Gastrocnemius medialis (tissue), 4 donors: ENCODE measurements around the gene OTOP3. TPM values are rescaled to one million over a fixed set of nuclear protein-coding genes. Genes with fewer than 3 reads are reported as not detected.

Experiments
- ATAC-seq, 2 donors: fragments of 150-250 bp; one replicate each; pipeline ENCODE4 v1.9.1; 2016
- DNase-seq, 2 donors: peaks; one replicate each; pipeline ENCODE4 v3.0.0-alpha.2; 2019
- H3K27ac ChIP-seq, 4 donors: fragments of 200-600 bp; sonication (generic); 1 replicate in 1 of 4; 2 replicates in 3 of 4; pipeline ENCODE4 v1.5.1; 2016 to 2018; ENCODE audit warnings: mild to moderate bottlenecking in 2 of 4, moderate library complexity in 1 of 4
- H3K27me3 ChIP-seq, 3 donors: fragments of 200-600 bp; sonication (generic) in 2 of 3; 1 replicate in 1 of 3; 2 replicates in 2 of 3; pipeline versions ENCODE4 v1.5.1 to v1.6.0; 2016 to 2019; ENCODE audit warnings: mild to moderate bottlenecking in 1 of 3, moderate library complexity in 1 of 3
- H3K36me3 ChIP-seq, 2 donors: fragments of 200-600 bp; sonication (generic) in 1 of 2; one replicate each; pipeline ENCODE4 v1.5.1; 2017 to 2018
- H3K4me1 ChIP-seq, 2 donors: fragments of 200-600 bp; sonication (generic) in 1 of 2; one replicate each; pipeline ENCODE4 v1.5.1; 2016 to 2017; ENCODE audit warnings: mild to moderate bottlenecking in 2 of 2
- H3K4me3 ChIP-seq, 4 donors: fragments of 200-600 bp; sonication (generic) in 3 of 4; 1 replicate in 1 of 4; 2 replicates in 3 of 4; pipeline ENCODE4 v1.5.1; 2016 to 2019; ENCODE audit warnings: mild to moderate bottlenecking in 2 of 4
- H3K9me3 ChIP-seq, 3 donors: fragments of 200-600 bp; sonication (generic) in 2 of 3; 1 replicate in 1 of 3; 2 replicates in 2 of 3; pipeline ENCODE4 v1.5.1; 2016 to 2019
- CTCF ChIP-seq, 5 experiments: fragments of 450-650 bp in 3 of 5; fragments of 200-600 bp in 2 of 5; sonication (generic) in 2 of 5; IDR thresholded peaks in 4 of 5; conservative IDR thresholded peaks in 1 of 5; 1 replicate in 4 of 5; 2 replicates in 1 of 5; pipeline ENCODE4 v1.5.1; 2016 to 2019; ENCODE audit warnings: antibody characterized with exemption in 5 of 5, mild to moderate bottlenecking in 3 of 5, moderate library complexity in 3 of 5
- POLR2A ChIP-seq, 2 donors: fragments of 450-650 bp; IDR thresholded peaks; one replicate each; pipeline ENCODE4 v1.6.1; 2017; ENCODE audit warnings: antibody characterized with exemption in 2 of 2, mild to moderate bottlenecking in 2 of 2, moderate library complexity in 2 of 2
- in situ Hi-C, 4 donors: fragments of 200-750 bp; cut with MboI; loops; one replicate each; pipeline versions ENCODE4 v1.15.0 to v1.8.0; 2017; ENCODE audit warnings: low sequenced_read_pairs in 4 of 4
- intact Hi-C: fragments of 100-400 bp; cut with DNase I; formaldehyde crosslinking; loops from one replicate; pipeline ENCODE4 v1.15.1; 2023; ENCODE audit warnings: low total_unique reads
- total RNA-seq, 4 donors: library from RNA; depleted of rRNA; stranded (reverse); fragments of >200 nt; gene quantifications; one replicate each; pipeline versions ENCODE4 v1.1.0 to v1.2.3, GENCODE V29; 2016

Gene OTOP3
- total RNA-seq, 4 donors from 2014 or later, result not detected

- TF ChIP-seq CTCF (IDR thresholded peaks at IDR 0.05 in 4 of 5, conservative IDR thresholded peaks at IDR 0.05 in 1 of 5), result no peak
- no peak for TF ChIP-seq POLR2A (IDR thresholded peaks at IDR 0.05)
- Histone ChIP-seq H3K4me3 (no peak overlapping the region), H3K27me3 (peaks cover 0 to 20% (median 16%) of the 10 kb centered on the region in 3 donors), H3K27ac (no peak overlapping the region), H3K9me3 (no peaks in the 10 kb centered on the region), H3K4me1 (no peaks in the 10 kb centered on the region), H3K36me3 (no peaks in the 10 kb centered on the region)
- intact Hi-C loops, result no loop called here
- DNase-seq, result no peak
- in situ Hi-C loops, result no loop called here
- ATAC-seq, result no peak
These were observed 9.8 kb downstream of the OTOP3 start for GRCh38 chr17:74945543-74945942.

GRCh38 chr17:74946641-74947040 lies 10.9 kb downstream of the OTOP3 start:
- Histone ChIP-seq H3K27ac (no peak overlapping the region), H3K27me3 (peaks cover 0 to 20% (median 16%) of the 10 kb centered on the region in 3 donors), H3K36me3 (no peaks in the 10 kb centered on the region), H3K9me3 (no peaks in the 10 kb centered on the region), H3K4me1 (no peaks in the 10 kb centered on the region), H3K4me3 (no peak overlapping the region)
- DNase-seq (no peak), ATAC-seq (no peak)
- in situ Hi-C loops (no loop called here), intact Hi-C loops (no loop called here)
- TF ChIP-seq CTCF (IDR thresholded peaks at IDR 0.05 in 4 of 5, conservative IDR thresholded peaks at IDR 0.05 in 1 of 5), result no peak
- no peak for TF ChIP-seq POLR2A (IDR thresholded peaks at IDR 0.05)

GRCh38 chr17:74947041-74947754 lies 11.5 kb downstream of the OTOP3 start:
- TF ChIP-seq POLR2A (IDR thresholded peaks at IDR 0.05) (no peak), CTCF (IDR thresholded peaks at IDR 0.05 in 4 of 5, conservative IDR thresholded peaks at IDR 0.05 in 1 of 5) (no peak)
- intact Hi-C loops, result no loop called here
- Histone ChIP-seq H3K9me3 (no peaks in the 10 kb centered on the region), H3K27me3 (peaks cover 4 to 16% (median 16%) of the 10 kb centered on the region in 3 donors), H3K4me3 (no peak overlapping the region), H3K4me1 (no peaks in the 10 kb centered on the region), H3K36me3 (no peaks in the 10 kb centered on the region), H3K27ac (no peak overlapping the region)
- ATAC-seq, result no peak
- in situ Hi-C loops, result no loop called here
- no peak for DNase-seq

GRCh38 chr17:74949455-74950115 lies 13.9 kb downstream of the OTOP3 start:
- no peak for ATAC-seq
- intact Hi-C loops (loop anchor here (10.0 kb wide), 1 partner anchor 205 kb away; the partner anchor contains the start of gene NHERF1), in situ Hi-C loops (loop anchor here in 1 of 4 donors (25.0 kb wide), 1 partner anchor 238 kb away; the partner anchor contains the start of gene SUMO2)
- no peak for DNase-seq
- Histone ChIP-seq H3K27me3 (peaks cover 0 to 6% (median 2%) of the 10 kb centered on the region in 3 donors), H3K27ac (no peak overlapping the region), H3K36me3 (no peaks in the 10 kb centered on the region), H3K4me1 (no peaks in the 10 kb centered on the region), H3K4me3 (no peak overlapping the region), H3K9me3 (no peaks in the 10 kb centered on the region)
- no peak for TF ChIP-seq POLR2A (IDR thresholded peaks at IDR 0.05)

GRCh38 chr17:74950207-74950606 lies 14.5 kb downstream of the OTOP3 start:
- ATAC-seq, result no peak
- Histone ChIP-seq H3K4me1 (no peaks in the 10 kb centered on the region), H3K36me3 (no peaks in the 10 kb centered on the region), H3K4me3 (no peak overlapping the region), H3K27me3 (peaks cover 0 to 6% (median 2%) of the 10 kb centered on the region in 3 donors), H3K27ac (no peak overlapping the region), H3K9me3 (no peaks in the 10 kb centered on the region)
- no peak for TF ChIP-seq CTCF (IDR thresholded peaks at IDR 0.05 in 4 of 5, conservative IDR thresholded peaks at IDR 0.05 in 1 of 5)
- no peak for TF ChIP-seq POLR2A (IDR thresholded peaks at IDR 0.05)
- intact Hi-C loops (loop anchor here (10.0 kb wide), 1 partner anchor 205 kb away; the partner anchor contains the start of gene NHERF1), in situ Hi-C loops (loop anchor here in 1 of 4 donors (25.0 kb wide), 1 partner anchor 237 kb away; the partner anchor contains the start of gene SUMO2)
- DNase-seq, result no peak
